NCI-H1694 (cell line): ENCODE data around the gene SLC38A3.

Experiments used
- DNase-seq: peaks from one replicate; lab custom pipeline; 2025; lab: John Stamatoyannopoulos, UW

SLC38A3 gene

GRCh38 chr3:50192689-50193141 lies 12.4 kb upstream of the SLC38A3 start:
- peak; percentile 60 for DNase-seq

- no peak for DNase-seq
These were observed 11.8 kb upstream of the SLC38A3 start for GRCh38 chr3:50193286-50193685.

GRCh38 chr3:50193746-50194127 lies 11.3 kb upstream of the SLC38A3 start:
- DNase-seq, result no peak

GRCh38 chr3:50194128-50194902 lies 10.8 kb upstream of the SLC38A3 start:
- DNase-seq, result no peak

GRCh38 chr3:50194903-50195500 lies 10.1 kb upstream of the SLC38A3 start:
- no peak for DNase-seq

- DNase-seq, result no peak
These were observed 9.4 kb upstream of the SLC38A3 start for GRCh38 chr3:50195501-50196252.

GRCh38 chr3:50196253-50196801 lies 8.7 kb upstream of the SLC38A3 start:
- no peak for DNase-seq

- DNase-seq, result no peak
These were observed 3.3 kb upstream of the SLC38A3 start for GRCh38 chr3:50201573-50202315.

- DNase-seq, result no peak
These were observed 2.5 kb upstream of the SLC38A3 start for GRCh38 chr3:50202353-50203112.

- DNase-seq, result no peak
These were observed 1.8 kb upstream of the SLC38A3 start for GRCh38 chr3:50203113-50203808.

GRCh38 chr3:50203809-50204803 lies 965 bp upstream of the SLC38A3 start:
- no peak for DNase-seq

- no peak for DNase-seq
These were observed 574 bp downstream of the SLC38A3 start for GRCh38 chr3:50205413-50206276.

GRCh38 chr3:50207359-50208042 lies 2.4 kb downstream of the SLC38A3 start:
- DNase-seq, result no peak

- DNase-seq, result no peak
These were observed 3.7 kb downstream of the SLC38A3 start for GRCh38 chr3:50208677-50209344.

GRCh38 chr3:50210176-50210509 lies 5.1 kb downstream of the SLC38A3 start:
- DNase-seq, result no peak

- DNase-seq, result no peak
These were observed 5.7 kb downstream of the SLC38A3 start for GRCh38 chr3:50210510-50211367.
